Measurements from ENCODE around the gene SGK2. TPM values are rescaled to one million over a fixed set of nuclear protein-coding genes. Genes with fewer than 3 reads are reported as not detected.

Gene SGK2
- total RNA-seq, 4 donors from 2014 or later: 0.16 to 2.2 TPM; not detected in 2

DNA sequence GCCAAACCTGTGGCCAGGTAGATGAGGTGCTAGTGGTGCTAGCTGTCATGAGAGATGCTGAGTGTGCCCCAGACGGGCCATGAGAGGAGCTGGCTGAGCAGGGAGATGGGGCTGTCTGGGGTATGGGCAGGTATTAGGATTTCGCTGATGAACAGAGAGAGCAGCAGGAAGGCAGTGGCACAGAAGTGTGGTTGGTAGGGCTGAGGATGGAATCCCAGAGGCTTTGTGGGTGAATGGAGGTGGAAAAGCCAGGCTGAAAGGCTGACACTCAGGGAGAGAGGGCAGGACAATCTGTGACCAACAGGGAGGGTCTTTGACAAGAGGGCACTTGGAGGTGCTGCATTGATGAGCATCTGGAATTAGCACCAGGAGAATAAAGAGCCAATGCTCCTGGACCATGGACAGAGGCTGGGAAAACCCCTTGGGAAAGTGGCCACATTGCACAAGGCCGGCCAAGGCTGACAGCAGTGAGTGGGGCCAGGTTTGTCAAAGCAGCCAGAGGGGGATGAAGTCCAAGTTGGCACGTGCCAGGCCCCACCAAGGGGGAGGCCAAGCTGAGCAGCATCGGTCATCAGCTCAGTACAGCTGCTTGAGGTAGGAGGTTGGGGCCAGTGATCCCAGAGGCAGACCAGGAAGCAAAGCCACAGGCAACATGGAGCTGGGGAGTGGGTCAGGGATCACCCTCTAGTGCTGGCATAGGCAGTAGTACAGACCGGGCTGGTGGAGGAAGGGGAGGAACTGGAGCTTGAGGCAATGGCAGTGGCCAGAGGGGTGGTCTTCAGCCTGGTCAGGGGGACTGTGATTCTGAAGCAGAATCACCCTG, 19.7 kb upstream of the SGK2 start:
- peaks cover 0 to 67% of the 10 kb centered on the region in 2 donors for H3K36me3 ChIP-seq
- no peak overlapping the region for H3K27ac ChIP-seq
- H3K4me3 ChIP-seq: no peak overlapping the region
- 50 to 80% methylated on average over 1 to 3 of the region's 6 CpGs for WGBS, 2 donors (ENCODE audit: low coverage in 1 of 2)
- H3K27me3 ChIP-seq: no peaks in the 10 kb centered on the region
- TF ChIP-seq EP300 (IDR thresholded peaks at IDR 0.05): no peak
- TF ChIP-seq, protein P1, sequence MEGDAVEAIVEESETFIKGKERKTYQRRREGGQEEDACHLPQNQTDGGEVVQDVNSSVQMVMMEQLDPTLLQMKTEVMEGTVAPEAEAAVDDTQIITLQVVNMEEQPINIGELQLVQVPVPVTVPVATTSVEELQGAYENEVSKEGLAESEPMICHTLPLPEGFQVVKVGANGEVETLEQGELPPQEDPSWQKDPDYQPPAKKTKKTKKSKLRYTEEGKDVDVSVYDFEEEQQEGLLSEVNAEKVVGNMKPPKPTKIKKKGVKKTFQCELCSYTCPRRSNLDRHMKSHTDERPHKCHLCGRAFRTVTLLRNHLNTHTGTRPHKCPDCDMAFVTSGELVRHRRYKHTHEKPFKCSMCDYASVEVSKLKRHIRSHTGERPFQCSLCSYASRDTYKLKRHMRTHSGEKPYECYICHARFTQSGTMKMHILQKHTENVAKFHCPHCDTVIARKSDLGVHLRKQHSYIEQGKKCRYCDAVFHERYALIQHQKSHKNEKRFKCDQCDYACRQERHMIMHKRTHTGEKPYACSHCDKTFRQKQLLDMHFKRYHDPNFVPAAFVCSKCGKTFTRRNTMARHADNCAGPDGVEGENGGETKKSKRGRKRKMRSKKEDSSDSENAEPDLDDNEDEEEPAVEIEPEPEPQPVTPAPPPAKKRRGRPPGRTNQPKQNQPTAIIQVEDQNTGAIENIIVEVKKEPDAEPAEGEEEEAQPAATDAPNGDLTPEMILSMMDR (IDR thresholded peaks at IDR 0.05): no peak
- no peaks in the 10 kb centered on the region for H3K4me1 ChIP-seq
- no peak for ATAC-seq
- no peaks in the 10 kb centered on the region for H3K9me3 ChIP-seq

DNA sequence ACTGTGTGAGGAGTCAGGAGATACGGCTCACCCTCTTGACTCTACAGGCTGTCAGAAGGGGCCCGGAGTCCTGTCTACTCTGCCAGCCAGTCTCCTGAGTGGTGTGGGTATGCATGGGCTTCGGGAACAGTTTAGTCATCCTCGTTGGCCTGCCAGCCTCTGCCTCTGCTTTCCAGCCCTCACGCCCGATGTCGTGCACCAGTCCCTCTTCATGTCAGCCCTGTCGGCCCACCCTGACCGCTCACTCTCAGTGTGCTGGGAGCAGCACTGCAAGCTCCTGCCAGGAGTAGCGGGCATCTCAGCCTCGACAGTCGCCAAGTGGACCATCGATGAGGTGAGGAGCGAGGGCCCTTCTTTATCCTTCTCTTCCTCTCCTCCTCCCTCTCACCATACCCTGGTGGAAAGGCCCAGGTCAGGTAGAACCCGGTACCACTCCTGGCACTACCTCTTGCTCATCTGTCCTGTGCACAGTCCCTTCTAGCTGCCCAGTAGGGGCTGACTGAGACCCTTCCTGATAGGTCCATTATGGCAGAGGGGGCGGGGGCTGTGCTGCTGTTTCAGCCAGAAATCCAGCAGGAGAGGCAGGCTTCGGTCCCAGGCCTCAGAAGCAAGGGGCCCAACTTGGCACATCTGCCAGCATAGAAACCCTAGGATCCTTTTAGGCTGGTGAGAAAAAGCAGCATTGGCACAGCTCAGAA, 18.7 kb upstream of the SGK2 start:
- H3K27ac ChIP-seq: no peak overlapping the region
- no peaks in the 10 kb centered on the region for H3K9me3 ChIP-seq
- no peaks in the 10 kb centered on the region for H3K27me3 ChIP-seq
- TF ChIP-seq POLR2AphosphoS5 (IDR thresholded peaks at IDR 0.05): no peak
- no peak for TF ChIP-seq EP300 (IDR thresholded peaks at IDR 0.05)
- TF ChIP-seq, protein P1 (IDR thresholded peaks at IDR 0.05): no peak
- TF ChIP-seq POLR2A (IDR thresholded peaks at IDR 0.05): no peak
- no peak overlapping the region for H3K4me3 ChIP-seq
- H3K4me1 ChIP-seq: no peaks in the 10 kb centered on the region
- 87 to 97% methylated on average over 2 to 5 of the region's 17 CpGs for WGBS, 2 donors (ENCODE audit: low coverage in 1 of 2)
- peaks cover 0 to 64% of the 10 kb centered on the region in 2 donors for H3K36me3 ChIP-seq
- ATAC-seq: no peak

GRCh38 chr20:43540673-43541060, 18.2 kb upstream of the SGK2 start:
- no peaks in the 10 kb centered on the region for H3K27me3 ChIP-seq
- no peak overlapping the region for H3K4me3 ChIP-seq
- no peaks in the 10 kb centered on the region for H3K4me1 ChIP-seq
- H3K36me3 ChIP-seq: peaks cover 0 to 64% of the 10 kb centered on the region in 2 donors
- no peak overlapping the region for H3K27ac ChIP-seq
- no peak for ATAC-seq
- TF ChIP-seq, protein P1 (IDR thresholded peaks at IDR 0.05): no peak
- TF ChIP-seq POLR2AphosphoS5 (IDR thresholded peaks at IDR 0.05): no peak
- TF ChIP-seq POLR2A (IDR thresholded peaks at IDR 0.05): no peak
- 83 to 95% methylated on average over 3 to 4 of the region's 7 CpGs for WGBS, 2 donors (ENCODE audit: low coverage in 1 of 2)
- no peaks in the 10 kb centered on the region for H3K9me3 ChIP-seq

- Histone ChIP-seq H3K36me3 (peaks cover 0 to 64% of the 10 kb centered on the region in 2 donors), H3K9me3 (no peaks in the 10 kb centered on the region), H3K27ac (no peak overlapping the region), H3K4me1 (no peaks in the 10 kb centered on the region), H3K4me3 (no peak overlapping the region), H3K27me3 (no peaks in the 10 kb centered on the region)
- ATAC-seq: no peak
- TF ChIP-seq EP300 (IDR thresholded peaks at IDR 0.05): no peak
- TF ChIP-seq, protein P1 (IDR thresholded peaks at IDR 0.05): no peak
- TF ChIP-seq POLR2A (IDR thresholded peaks at IDR 0.05): no peak
- 58 to 59% methylated on average over 2 of the region's 2 CpGs for WGBS, 2 donors (ENCODE audit: low coverage in 1 of 2)
Observed at GRCh38 chr20:43541214-43541613, 17.6 kb upstream of the SGK2 start.

DNA sequence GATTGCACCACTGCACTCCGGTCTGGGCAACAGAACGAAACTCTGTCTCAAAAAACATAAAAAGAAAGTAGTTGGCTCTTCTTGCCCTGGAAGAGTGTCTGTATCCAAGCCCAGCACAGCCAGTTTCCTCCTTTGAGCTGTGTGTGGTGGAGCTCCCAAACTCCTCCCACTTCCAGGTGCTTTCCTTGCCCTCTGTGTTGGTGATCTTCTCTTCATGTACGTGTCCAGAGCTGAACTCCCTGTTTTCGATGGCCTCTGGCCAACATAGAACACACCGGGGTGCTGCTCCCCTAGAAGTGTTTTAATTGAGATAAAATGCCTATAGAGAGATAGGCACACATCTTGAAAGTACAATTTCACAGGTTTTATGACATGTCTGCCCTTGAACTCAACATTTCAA, 16.7 kb upstream of the SGK2 start:
- WGBS, 2 donors (ENCODE audit: low coverage in 1 of 2): 92% methylated on average over 5 of the region's 5 CpGs; no CpG with 5 or more reads in 1 of the 2 donors
- TF ChIP-seq POLR2AphosphoS5 (IDR thresholded peaks at IDR 0.05) (no peak), POLR2A (IDR thresholded peaks at IDR 0.05) (no peak), EP300 (IDR thresholded peaks at IDR 0.05) (no peak)
- TF ChIP-seq, protein P1 (IDR thresholded peaks at IDR 0.05): no peak

More for the DNA sequence above, 16.7 kb upstream of the SGK2 start:
- no peak overlapping the region for H3K4me3 ChIP-seq
- H3K4me1 ChIP-seq: no peaks in the 10 kb centered on the region
- no peak overlapping the region for H3K27ac ChIP-seq
- H3K9me3 ChIP-seq: no peaks in the 10 kb centered on the region
- peaks cover 0 to 59% of the 10 kb centered on the region in 2 donors for H3K36me3 ChIP-seq
- no peak for ATAC-seq
- H3K27me3 ChIP-seq: no peaks in the 10 kb centered on the region

All from gastroesophageal sphincter (tissue), 4 donors.